ENCODE measurements around the gene NMRK1.

GRCh38 chr9:75019022-75019421, 68.9 kb downstream of the NMRK1 start:
- no peak for TF ChIP-seq REST (IDR thresholded peaks at IDR 0.05; ENCODE audit: low read depth, low read length)
- TF ChIP-seq TAF1 (IDR thresholded peaks at IDR 0.05; ENCODE audit: borderline replicate concordance, low read depth, low read length): no peak
- no peak for TF ChIP-seq ZBTB33 (IDR thresholded peaks at IDR 0.05; ENCODE audit: borderline replicate concordance, low read depth)
- no peak for TF ChIP-seq EZH2phosphoT487 (IDR thresholded peaks at IDR 0.05; ENCODE audit: borderline replicate concordance, low read depth)
- no peak for TF ChIP-seq CTCF (IDR thresholded peaks at IDR 0.05)
- TF ChIP-seq JUND (IDR thresholded peaks at IDR 0.05): no peak
- TF ChIP-seq USF2 (IDR thresholded peaks at IDR 0.05; ENCODE audit: borderline replicate concordance, low read depth, low read length): no peak
- TF ChIP-seq PBX3 (IDR thresholded peaks at IDR 0.05): no peak
- TF ChIP-seq POLR2AphosphoS5 (IDR thresholded peaks at IDR 0.05; ENCODE audit: low read depth, low read length): no peak
